ENCODE measurements around the gene SLC25A11. TPM values are rescaled to one million over a fixed set of nuclear protein-coding genes. Genes with fewer than 3 reads are reported as not detected.

Gene SLC25A11
- polyA plus RNA-seq, 1 of the 3 experiments (the other 2 are of a cell fraction), result 82.8 TPM

GRCh38 chr17:4947411-4948165 is 7.7 kb upstream of the SLC25A11 start (continued):
- TF ChIP-seq REST (IDR thresholded peaks at IDR 0.05; ENCODE audit: low read depth, low read length), result no peak
- no peak for TF ChIP-seq RXRA (IDR thresholded peaks at IDR 0.05; ENCODE audit: borderline replicate concordance, low read depth)
- TF ChIP-seq CTCF (IDR thresholded peaks at IDR 0.05), result no peak
- TF ChIP-seq RFX5 (IDR thresholded peaks at IDR 0.05; ENCODE audit: low read length), result no peak
- TF ChIP-seq ZBTB33 (IDR thresholded peaks at IDR 0.05; ENCODE audit: borderline replicate concordance, low read depth), result no peak

- Histone ChIP-seq H3K27me3 (ENCODE audit: insufficient read depth) (no peaks in the 10 kb centered on the region), H2AFZ (ENCODE audit: low read depth) (no peak overlapping the region), H3K4me2 (peak overlapping the region; percentile 98), H3K9ac (peak overlapping the region; percentile 99), H3K36me3 (replicated peaks in 1 of 2; ENCODE audit: control insufficient read depth in 1 of 2, insufficient read depth in 2 of 2, low read length in 1 of 2) (peaks cover 37 to 40% of the 10 kb centered on the region in 2 experiments), H3K79me2 (ENCODE audit: insufficient read depth) (peaks cover 82% of the 10 kb centered on the region), H3K9me2 (no peaks in the 10 kb centered on the region), H4K20me1 (ENCODE audit: insufficient read depth) (peaks cover 45% of the 10 kb centered on the region), H3K4me3 (ENCODE audit: low read depth in 2 of 2, low read length in 1 of 2) (peak overlapping the region; percentile 79 to 99), H3F3A (replicated peaks; ENCODE audit: insufficient read depth) (peaks cover 68% of the 10 kb centered on the region), H3K4me1 (ENCODE audit: control insufficient read depth in 1 of 2, insufficient read depth in 2 of 2, low read depth in 1 of 2, low read length in 1 of 2) (peaks cover 23 to 42% of the 10 kb centered on the region in 2 experiments), H3K9me3 (no peaks in the 10 kb centered on the region), H3K27ac (ENCODE audit: low read depth in 2 of 2, low read length in 1 of 2) (peak overlapping the region; percentile 97 to 100)
- ChIA-PET POLR2A (interaction anchor here (4.3 kb wide), 1 partner anchor 20 kb away, joined by 32 read pairs; the partner anchor contains the start of gene SPAG7), CTCF (interaction anchor here (0.7 to 1.5 kb wide), 3 partner anchors 13 to 56 kb away, joined by 3 to 4 read pairs (median 3); no protein-coding TSS in a partner anchor)
- DNase-seq, result no peak
- WGBS (ENCODE audit: low lambda C conversion rate), result 0% methylated on average over 7 of the region's 7 CpGs
- no peak for TF ChIP-seq GATA2 (CRISPR knock-in tag; IDR thresholded peaks at IDR 0.05)
- no peak for TF ChIP-seq TEAD4 (IDR thresholded peaks at IDR 0.05; ENCODE audit: borderline replicate concordance, insufficient read depth)
- TF ChIP-seq REST (IDR thresholded peaks at IDR 0.05; ENCODE audit: low read depth, low read length), result no peak
Observed at GRCh38 chr17:4947010-4947410, 7.2 kb upstream of the SLC25A11 start.
